Measurements from ENCODE around the gene PLAU. TPM values are rescaled to one million over a fixed set of nuclear protein-coding genes. Genes with fewer than 3 reads are reported as not detected.

The PLAU gene
- total and polyA plus RNA-seq, 3 donors from 2014 or later: 0.87 to 13.6 (median 1.7) TPM

DNA sequence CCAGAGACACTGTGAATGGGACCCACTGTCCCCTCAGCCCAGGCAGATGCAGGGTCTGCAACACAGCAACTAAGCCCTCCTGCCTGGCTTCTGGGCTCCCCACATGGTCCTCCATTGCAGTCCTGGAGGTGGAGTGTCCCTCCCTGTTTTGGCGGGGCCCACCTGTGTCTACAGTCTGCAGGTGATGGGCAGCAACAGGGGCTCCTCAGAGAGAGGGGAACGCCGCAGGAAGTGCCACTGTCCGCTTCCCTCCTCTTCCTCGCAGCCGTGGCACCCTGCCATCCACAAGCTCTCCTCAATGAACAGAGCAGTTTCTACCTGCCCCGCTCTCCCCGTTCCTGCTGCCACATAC, 45.8 kb upstream of the PLAU start:
- Histone ChIP-seq H3K9me3 (no peaks in the 10 kb centered on the region), H3K4me3 (no peak overlapping the region), H3K36me3 (ENCODE audit: low read depth, missing control alignments) (no peaks in the 10 kb centered on the region), H3K4me1 (peaks cover 3% of the 10 kb centered on the region), H3K27me3 (no peaks in the 10 kb centered on the region), H3K27ac (no peak overlapping the region)
- 80 to 85% methylated on average over 5 to 8 of the region's 8 CpGs for WGBS, 2 donors
- no peak for DNase-seq
- intact Hi-C loops (cut with DNase I; ENCODE audit: low total_unique reads): no loop called here
- TF ChIP-seq POLR2A (IDR thresholded peaks at IDR 0.05): no peak
- TF ChIP-seq, protein P1, sequence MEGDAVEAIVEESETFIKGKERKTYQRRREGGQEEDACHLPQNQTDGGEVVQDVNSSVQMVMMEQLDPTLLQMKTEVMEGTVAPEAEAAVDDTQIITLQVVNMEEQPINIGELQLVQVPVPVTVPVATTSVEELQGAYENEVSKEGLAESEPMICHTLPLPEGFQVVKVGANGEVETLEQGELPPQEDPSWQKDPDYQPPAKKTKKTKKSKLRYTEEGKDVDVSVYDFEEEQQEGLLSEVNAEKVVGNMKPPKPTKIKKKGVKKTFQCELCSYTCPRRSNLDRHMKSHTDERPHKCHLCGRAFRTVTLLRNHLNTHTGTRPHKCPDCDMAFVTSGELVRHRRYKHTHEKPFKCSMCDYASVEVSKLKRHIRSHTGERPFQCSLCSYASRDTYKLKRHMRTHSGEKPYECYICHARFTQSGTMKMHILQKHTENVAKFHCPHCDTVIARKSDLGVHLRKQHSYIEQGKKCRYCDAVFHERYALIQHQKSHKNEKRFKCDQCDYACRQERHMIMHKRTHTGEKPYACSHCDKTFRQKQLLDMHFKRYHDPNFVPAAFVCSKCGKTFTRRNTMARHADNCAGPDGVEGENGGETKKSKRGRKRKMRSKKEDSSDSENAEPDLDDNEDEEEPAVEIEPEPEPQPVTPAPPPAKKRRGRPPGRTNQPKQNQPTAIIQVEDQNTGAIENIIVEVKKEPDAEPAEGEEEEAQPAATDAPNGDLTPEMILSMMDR (IDR thresholded peaks at IDR 0.05): no peak

DNA sequence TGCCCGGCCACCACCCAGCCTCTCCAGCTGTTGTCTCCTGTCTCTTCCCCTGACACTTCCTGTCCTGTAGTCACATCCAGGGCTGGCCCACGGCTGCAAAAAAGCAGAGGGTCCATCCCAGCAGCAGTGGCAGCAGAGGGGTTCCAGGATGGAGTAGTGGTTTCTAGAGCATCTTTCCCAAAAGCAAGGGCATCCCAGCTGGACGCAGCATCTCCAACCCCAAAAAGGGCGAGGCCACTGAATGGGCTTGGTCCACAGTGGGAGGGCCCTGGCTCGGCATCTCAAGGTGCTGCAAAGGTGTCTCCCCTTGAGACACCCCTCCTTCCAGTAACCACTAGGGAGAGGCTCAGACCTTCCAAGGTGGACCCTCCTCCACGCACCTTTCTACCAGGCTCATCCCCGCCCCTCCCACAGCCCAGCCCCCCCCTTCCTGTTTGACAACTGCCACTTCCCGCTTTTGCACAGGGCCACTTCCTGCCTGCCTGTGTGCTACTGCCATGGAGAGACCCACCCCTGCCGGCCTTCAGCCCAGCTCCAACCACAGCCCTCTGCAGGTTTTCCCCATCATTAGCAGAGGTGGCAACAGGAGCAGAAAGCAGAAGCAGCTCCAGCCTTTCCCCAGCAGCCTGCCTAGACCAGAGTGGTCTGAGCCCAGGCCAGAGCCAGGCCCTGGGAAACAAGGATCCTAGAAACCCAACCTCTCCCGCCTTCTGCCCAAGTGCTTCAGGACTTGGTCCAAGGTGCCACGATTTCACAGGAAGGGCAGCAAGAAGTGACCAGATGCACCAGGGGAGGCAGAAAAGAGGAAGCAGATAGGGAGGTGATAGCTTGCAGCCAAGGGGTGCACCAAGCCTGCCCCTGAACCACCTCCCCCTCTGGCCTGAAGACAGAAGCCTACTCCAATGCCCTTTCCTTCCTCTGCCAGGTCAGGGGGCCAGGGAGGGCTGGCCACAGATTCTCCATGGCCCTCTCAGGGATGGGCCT, 45.2 kb upstream of the PLAU start:
- intact Hi-C loops (cut with DNase I; ENCODE audit: low total_unique reads): no loop called here
- TF ChIP-seq POLR2A (IDR thresholded peaks at IDR 0.05): no peak
- TF ChIP-seq, protein P1 (IDR thresholded peaks at IDR 0.05): no peak
- DNase-seq: no peak
- Histone ChIP-seq H3K36me3 (ENCODE audit: low read depth, missing control alignments) (no peaks in the 10 kb centered on the region), H3K9me3 (no peaks in the 10 kb centered on the region), H3K4me3 (no peak overlapping the region), H3K27me3 (no peaks in the 10 kb centered on the region), H3K4me1 (no peaks in the 10 kb centered on the region), H3K27ac (no peak overlapping the region)
- WGBS, 2 donors: 83 to 84% methylated on average over 5 to 11 of the region's 11 CpGs

DNA sequence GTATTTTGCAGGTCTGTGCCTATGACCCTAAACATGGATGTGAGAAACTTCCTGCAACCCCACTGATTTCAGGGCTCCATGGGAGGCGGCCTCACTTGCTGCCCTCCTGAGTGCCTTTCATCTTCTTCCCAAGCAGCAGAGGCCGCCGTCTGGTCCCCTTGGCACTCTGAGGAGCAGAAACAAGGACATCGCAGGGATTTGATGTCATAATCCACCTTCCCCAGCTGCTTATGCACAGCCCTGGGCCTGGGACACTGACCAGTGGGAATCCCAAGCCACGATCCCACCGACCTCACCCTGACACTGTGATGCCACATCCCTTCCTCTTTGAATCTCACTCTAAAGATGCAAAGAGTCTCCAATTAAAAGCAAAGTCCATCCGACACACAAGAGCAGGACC, 44.3 kb upstream of the PLAU start:
- H3K27ac ChIP-seq: no peak overlapping the region
- H3K4me3 ChIP-seq: no peak overlapping the region
- H3K36me3 ChIP-seq (ENCODE audit: low read depth, missing control alignments): no peaks in the 10 kb centered on the region
- 85 to 95% methylated on average over 7 of the region's 7 CpGs for WGBS, 2 donors
- H3K4me1 ChIP-seq: no peaks in the 10 kb centered on the region
- no peak for DNase-seq
- no peak for TF ChIP-seq POLR2A (IDR thresholded peaks at IDR 0.05)
- H3K27me3 ChIP-seq: no peaks in the 10 kb centered on the region
- H3K9me3 ChIP-seq: no peaks in the 10 kb centered on the region
- intact Hi-C loops (cut with DNase I; ENCODE audit: low total_unique reads): no loop called here

DNA sequence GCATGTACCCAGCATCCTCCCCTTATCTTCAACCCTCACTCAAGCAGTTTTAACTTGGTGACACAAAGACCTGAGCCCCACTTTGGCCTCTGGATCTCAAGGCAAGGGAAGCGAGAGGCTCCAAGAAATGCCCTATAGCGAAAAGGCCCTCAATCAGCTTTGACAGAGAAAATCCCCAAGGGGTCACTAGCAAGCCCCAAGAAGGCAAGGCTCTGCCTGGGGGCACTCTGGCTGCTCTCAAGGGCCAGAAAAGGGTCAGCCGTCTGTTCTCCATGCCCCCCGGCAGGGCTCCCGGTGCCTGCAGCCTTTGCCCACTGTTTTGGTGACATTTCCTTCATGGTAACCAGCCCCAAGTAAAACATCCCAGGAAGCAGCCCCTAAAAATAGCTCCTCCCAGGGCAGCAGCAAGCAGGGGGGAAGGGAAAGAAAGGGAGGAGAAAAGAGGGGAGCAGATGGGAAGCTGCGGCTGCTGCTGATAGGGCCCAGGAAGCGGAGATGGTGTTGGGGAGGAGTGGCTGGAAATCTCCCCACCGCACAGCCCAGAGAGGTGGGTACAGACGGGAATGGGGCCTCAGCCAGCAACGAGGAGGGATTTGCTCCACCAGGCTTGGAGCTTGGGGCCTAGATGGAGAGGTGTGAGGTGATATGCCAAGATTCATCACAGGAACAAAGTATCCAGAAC, 43.7 kb upstream of the PLAU start:
- Histone ChIP-seq H3K4me3 (no peak overlapping the region), H3K27ac (no peak overlapping the region), H3K36me3 (ENCODE audit: low read depth, missing control alignments) (no peaks in the 10 kb centered on the region), H3K4me1 (no peaks in the 10 kb centered on the region), H3K27me3 (no peaks in the 10 kb centered on the region), H3K9me3 (no peaks in the 10 kb centered on the region)
- no peak for DNase-seq
- intact Hi-C loops (cut with DNase I; ENCODE audit: low total_unique reads): no loop called here
- WGBS, 2 donors: 81 to 87% methylated on average over 10 of the region's 10 CpGs
- TF ChIP-seq POLR2A (IDR thresholded peaks at IDR 0.05): no peak
- TF ChIP-seq, protein P1 (IDR thresholded peaks at IDR 0.05): no peak

DNA sequence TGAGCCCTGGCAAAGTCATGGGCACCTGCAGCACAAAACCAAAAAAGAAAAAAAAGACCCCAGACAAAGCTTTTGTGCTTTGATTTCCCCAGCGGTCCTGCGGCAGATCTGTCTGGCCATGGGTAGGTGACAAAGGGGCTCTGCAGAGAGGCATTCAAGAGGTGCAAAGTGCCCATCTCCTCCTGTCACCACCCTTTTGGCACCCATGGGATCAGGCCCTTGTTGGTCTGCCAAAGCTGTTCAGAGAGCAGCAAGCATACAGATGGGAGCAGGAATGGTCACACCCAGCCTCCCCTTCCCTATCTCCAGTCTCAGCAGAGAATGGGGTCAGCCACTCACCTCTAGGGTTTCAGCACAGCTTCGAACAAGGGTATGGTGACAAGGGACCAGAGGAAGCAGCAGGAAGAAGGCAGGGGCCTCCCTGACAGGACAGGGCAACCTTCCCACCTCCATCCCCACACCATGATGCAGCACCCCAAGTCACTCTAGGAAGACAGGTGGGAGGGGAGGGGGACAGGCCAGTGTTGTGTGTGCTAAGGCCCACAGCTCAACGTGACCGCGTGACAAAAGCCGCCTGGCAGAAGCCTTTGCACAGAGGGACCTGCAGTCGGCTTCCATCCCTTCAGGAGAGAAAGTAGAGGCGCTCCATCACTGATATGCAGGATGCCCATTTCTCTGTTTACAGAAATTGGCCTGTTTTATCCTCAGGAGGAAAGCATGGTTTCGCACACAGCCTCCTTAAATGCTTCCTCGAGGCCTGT, 42.9 kb upstream of the PLAU start:
- no peak for TF ChIP-seq POLR2A (IDR thresholded peaks at IDR 0.05)
- TF ChIP-seq, protein P1 (IDR thresholded peaks at IDR 0.05): no peak
- Histone ChIP-seq H3K4me1 (peaks cover 2% of the 10 kb centered on the region), H3K27me3 (no peaks in the 10 kb centered on the region), H3K9me3 (no peaks in the 10 kb centered on the region), H3K27ac (no peak overlapping the region), H3K36me3 (ENCODE audit: low read depth, missing control alignments) (no peaks in the 10 kb centered on the region), H3K4me3 (no peak overlapping the region)
- no peak for DNase-seq
- intact Hi-C loops (cut with DNase I; ENCODE audit: low total_unique reads): no loop called here
- WGBS, 2 donors: 87 to 88% methylated on average over 10 to 11 of the region's 11 CpGs

Measured in testis (tissue), 3 donors.